ENCODE measurements around the gene BCL6B.
"Not testable (repeated sequence)": the region's sequence is repeated elsewhere in the genome, so short reads cannot be mapped to it uniquely, and the experiment has no call there.

DNA sequence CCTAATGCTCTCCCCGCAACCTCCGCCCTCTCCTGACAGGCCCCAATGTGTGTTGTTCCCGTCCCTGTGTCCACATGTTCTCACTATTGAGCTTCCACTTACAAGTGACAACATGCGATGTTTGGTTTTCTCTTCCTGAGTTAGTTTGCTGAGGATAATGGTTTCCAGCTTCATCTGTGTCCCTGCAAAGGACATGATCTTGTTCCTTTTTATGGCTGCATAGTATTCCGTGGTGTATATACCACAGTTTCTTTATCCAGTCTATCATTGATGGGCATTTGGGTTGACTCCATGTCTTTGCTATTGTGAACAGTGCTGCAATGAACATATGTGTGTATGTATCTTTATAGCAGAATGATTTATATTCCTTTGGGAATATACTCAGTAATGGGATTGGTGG, 43.4 kb upstream of the BCL6B start:
- not testable (repeated sequence) for TF ChIP-seq POLR2A (IDR thresholded peaks at IDR 0.05)
- TF ChIP-seq, protein P1, sequence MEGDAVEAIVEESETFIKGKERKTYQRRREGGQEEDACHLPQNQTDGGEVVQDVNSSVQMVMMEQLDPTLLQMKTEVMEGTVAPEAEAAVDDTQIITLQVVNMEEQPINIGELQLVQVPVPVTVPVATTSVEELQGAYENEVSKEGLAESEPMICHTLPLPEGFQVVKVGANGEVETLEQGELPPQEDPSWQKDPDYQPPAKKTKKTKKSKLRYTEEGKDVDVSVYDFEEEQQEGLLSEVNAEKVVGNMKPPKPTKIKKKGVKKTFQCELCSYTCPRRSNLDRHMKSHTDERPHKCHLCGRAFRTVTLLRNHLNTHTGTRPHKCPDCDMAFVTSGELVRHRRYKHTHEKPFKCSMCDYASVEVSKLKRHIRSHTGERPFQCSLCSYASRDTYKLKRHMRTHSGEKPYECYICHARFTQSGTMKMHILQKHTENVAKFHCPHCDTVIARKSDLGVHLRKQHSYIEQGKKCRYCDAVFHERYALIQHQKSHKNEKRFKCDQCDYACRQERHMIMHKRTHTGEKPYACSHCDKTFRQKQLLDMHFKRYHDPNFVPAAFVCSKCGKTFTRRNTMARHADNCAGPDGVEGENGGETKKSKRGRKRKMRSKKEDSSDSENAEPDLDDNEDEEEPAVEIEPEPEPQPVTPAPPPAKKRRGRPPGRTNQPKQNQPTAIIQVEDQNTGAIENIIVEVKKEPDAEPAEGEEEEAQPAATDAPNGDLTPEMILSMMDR (IDR thresholded peaks at IDR 0.05): not testable (repeated sequence)

Measured in heart left ventricle (tissue), 13 donors.